Activated T-helper 9 cell treated with anti-CD3 and anti-CD28 coated beads, Interleukin-2, amount 50 U/mL, for 16 hours (primary cell): Measurements from ENCODE around the gene DESI1.
"Not testable (repeated sequence)": the region's sequence is repeated elsewhere in the genome, so short reads cannot be mapped to it uniquely, and the experiment has no call there.

Experiments
- DNase-seq: peaks from one replicate; pipeline ENCODE4 v3.0.0-alpha.2; 2020; ENCODE audit warnings: low read depth

The DESI1 gene

GRCh38 chr22:41620589-41621098 lies at the start of gene DESI1:
TSS of gene DESI1 (minus strand) at chr22:41621043. CDS start at chr22:41620839, 204 bp downstream.
- no peak for DNase-seq

- no peak for DNase-seq
These were observed 48.4 kb upstream of the DESI1 start for GRCh38 chr22:41668971-41669911.

GRCh38 chr22:41664951-41665350 lies 44.1 kb upstream of the DESI1 start:
- no peak for DNase-seq

GRCh38 chr22:41664490-41664889 lies 43.6 kb upstream of the DESI1 start:
- DNase-seq = no peak

GRCh38 chr22:41663594-41663993 lies 42.8 kb upstream of the DESI1 start:
- not testable (repeated sequence) for DNase-seq

GRCh38 chr22:41661713-41662112 lies 40.9 kb upstream of the DESI1 start:
- no peak for DNase-seq

- no peak for DNase-seq
These were observed 40.2 kb upstream of the DESI1 start for GRCh38 chr22:41661088-41661487.

GRCh38 chr22:41660416-41660815 lies 39.6 kb upstream of the DESI1 start:
- DNase-seq = no peak

- DNase-seq = no peak
These were observed 39.1 kb upstream of the DESI1 start for GRCh38 chr22:41659941-41660340.

- DNase-seq = no peak
These were observed 38.0 kb upstream of the DESI1 start for GRCh38 chr22:41658869-41659268.

- no peak for DNase-seq
These were observed 36.9 kb upstream of the DESI1 start for GRCh38 chr22:41657709-41658108.

GRCh38 chr22:41656556-41656955 lies 35.7 kb upstream of the DESI1 start:
- no peak for DNase-seq

GRCh38 chr22:41654322-41654721 lies 33.5 kb upstream of the DESI1 start:
- no peak for DNase-seq

GRCh38 chr22:41650821-41651220 lies 30.0 kb upstream of the DESI1 start:
- DNase-seq = no peak

- no peak for DNase-seq
These were observed 29.4 kb upstream of the DESI1 start for GRCh38 chr22:41650229-41650628.

- DNase-seq = no peak
These were observed 27.6 kb upstream of the DESI1 start for GRCh38 chr22:41648432-41648831.

GRCh38 chr22:41647771-41648170 lies 26.9 kb upstream of the DESI1 start:
- no peak for DNase-seq

- DNase-seq = no peak
These were observed 21.7 kb upstream of the DESI1 start for GRCh38 chr22:41642331-41643110.

GRCh38 chr22:41641854-41642253 lies 21.0 kb upstream of the DESI1 start:
- no peak for DNase-seq

- DNase-seq = no peak
These were observed 17.9 kb upstream of the DESI1 start for GRCh38 chr22:41638748-41639147.

GRCh38 chr22:41638124-41638523 lies 17.3 kb upstream of the DESI1 start:
- no peak for DNase-seq

GRCh38 chr22:41637623-41638022 lies 16.8 kb upstream of the DESI1 start:
- not testable (repeated sequence) for DNase-seq

- no peak for DNase-seq
These were observed 15.6 kb upstream of the DESI1 start for GRCh38 chr22:41636467-41636866.
